Neural cell (in vitro differentiated cells): Measurements from ENCODE around the gene SNTB2. TPM values are rescaled to one million over a fixed set of nuclear protein-coding genes. Genes with fewer than 3 reads are reported as not detected.

Experiments
- H2AFZ ChIP-seq: fragments of 200-600, 300-800 bp; sonication (generic), shearing (Covaris generic); 2 replicates; pipeline ENCODE4 v1.6.0; 2014; ENCODE audit warnings: low read depth, mild to moderate bottlenecking, antibody characterized with exemption, low read length, moderate library complexity
- H3F3A ChIP-seq: fragments of 200-600 bp; shearing (Covaris generic); 2 replicates; pipeline ENCODE4 v1.6.1; 2016; ENCODE audit warnings: mild to moderate bottlenecking, moderate library complexity, mixed read lengths, antibody characterized with exemption, low read length; ENCODE audit not compliant: insufficient read depth, poor library complexity, severe bottlenecking
- H3K27ac ChIP-seq: fragments of 200-600, 300-800 bp; sonication (generic), shearing (Covaris generic); 2 replicates; pipeline ENCODE4 v1.5.1; 2014; ENCODE audit warnings: mild to moderate bottlenecking, low read length, moderate library complexity
- H3K27me3 ChIP-seq: fragments of 300-800, 200-600 bp; sonication (generic), shearing (Covaris generic); 2 replicates; pipeline ENCODE4 v1.6.0; 2014; ENCODE audit warnings: mild to moderate bottlenecking, low read depth, low read length, moderate library complexity; ENCODE audit not compliant: insufficient read depth
- H3K36me3 ChIP-seq: fragments of 300-800, 200-600 bp; sonication (generic), shearing (Covaris generic); 2 replicates; pipeline ENCODE4 v1.5.1; 2014; ENCODE audit warnings: mild to moderate bottlenecking, antibody characterized with exemption, low read length, moderate library complexity; ENCODE audit not compliant: insufficient read depth
- H3K4me2 ChIP-seq: fragments of 300-800, 200-600 bp; sonication (generic), shearing (Covaris generic); 2 replicates; pipeline ENCODE4 v1.6.0; 2014; ENCODE audit warnings: mild to moderate bottlenecking, low read length
- H3K4me3 ChIP-seq: fragments of 300-800, 200-600 bp; sonication (generic), shearing (Covaris generic); 2 replicates; pipeline ENCODE4 v1.5.1; 2014; ENCODE audit warnings: mild to moderate bottlenecking, low read length, moderate library complexity
- H3K79me2 ChIP-seq: fragments of 200-600 bp; shearing (Covaris generic); replicated peaks from 2 replicates; pipeline ENCODE4 v1.6.0; 2014; ENCODE audit warnings: mild to moderate bottlenecking, low read length, moderate library complexity; ENCODE audit not compliant: insufficient read depth
- H3K9ac ChIP-seq: fragments of 300-800, 200-600 bp; sonication (generic), shearing (Covaris generic); 2 replicates; pipeline ENCODE4 v1.6.1; 2016; ENCODE audit warnings: mild to moderate bottlenecking, low read length, mixed read lengths
- H3K9me2 ChIP-seq: fragments of 200-600 bp; shearing (Covaris generic); 2 replicates; pipeline ENCODE4 v1.6.1; 2016; ENCODE audit warnings: mild to moderate bottlenecking, low read length, mixed read lengths; ENCODE audit not compliant: insufficient read depth
- H3K9me3 ChIP-seq: fragments of 200-600, 300-800 bp; sonication (generic), shearing (Covaris generic); 2 replicates; pipeline ENCODE4 v1.6.1; 2016; ENCODE audit warnings: mild to moderate bottlenecking, mixed run types, low read length, moderate library complexity, mixed read lengths
- H4K20me1 ChIP-seq: fragments of 200-600 bp; shearing (Covaris generic); 2 replicates; pipeline ENCODE4 v1.6.1; 2016; ENCODE audit warnings: mild to moderate bottlenecking, mixed run types; ENCODE audit not compliant: insufficient read depth
- CTCF ChIP-seq: fragments of 450-650 bp; IDR thresholded peaks from 2 replicates; pipeline ENCODE4 v1.5.1; 2014; ENCODE audit warnings: antibody characterized with exemption, mild to moderate bottlenecking, moderate library complexity; ENCODE audit not compliant: poor library complexity, severe bottlenecking
- EP300 ChIP-seq: fragments of 450-650 bp; conservative IDR thresholded peaks from 2 replicates; pipeline ENCODE4 v1.6.1; 2014; ENCODE audit warnings: antibody characterized with exemption, mild to moderate bottlenecking, moderate library complexity; ENCODE audit not compliant: poor library complexity, severe bottlenecking
- EZH2 ChIP-seq: fragments of 200-600, 300-800 bp; shearing (Covaris generic), sonication (generic); IDR thresholded peaks from 2 replicates; pipeline ENCODE4 v1.6.1; 2014; ENCODE audit warnings: antibody characterized with exemption, low read length, borderline replicate concordance, mild to moderate bottlenecking; ENCODE audit not compliant: insufficient read depth, poor library complexity, severe bottlenecking
- MXI1 ChIP-seq: fragments of 450-650 bp; conservative IDR thresholded peaks from 2 replicates; pipeline ENCODE4 v1.6.1; 2014; ENCODE audit warnings: antibody characterized with exemption, mild to moderate bottlenecking; ENCODE audit not compliant: poor library complexity, severe bottlenecking
- POLR2AphosphoS5 ChIP-seq: IDR thresholded peaks from 2 replicates; pipeline ENCODE4 v1.6.1; 2012
- RAD21 ChIP-seq: fragments of 450-650 bp; conservative IDR thresholded peaks from 2 replicates; pipeline ENCODE4 v1.6.1; 2014; ENCODE audit warnings: antibody characterized with exemption, mild to moderate bottlenecking, moderate library complexity
- REST ChIP-seq: IDR thresholded peaks from 2 replicates; pipeline ENCODE4 v1.6.1; 2012; ENCODE audit warnings: borderline replicate concordance
- SMC3 ChIP-seq: fragments of 450-650 bp; conservative IDR thresholded peaks from 2 replicates; pipeline ENCODE4 v1.6.1; 2014; ENCODE audit warnings: antibody characterized with exemption, mild to moderate bottlenecking, moderate library complexity; ENCODE audit not compliant: poor library complexity
- TAF1 ChIP-seq: IDR thresholded peaks from 2 replicates; pipeline ENCODE4 v1.6.1; 2012; ENCODE audit warnings: low read depth
- polyA plus RNA-seq: library from polyadenylated mRNA; depleted of rRNA; stranded (reverse); fragments of >200 nt; gene quantifications from 2 replicates; pipeline ENCODE4 v1.2.3, GENCODE V29; 2014

The SNTB2 gene
- polyA plus RNA-seq, 1 donor from 2014 or later: 7.0 TPM

- TF ChIP-seq EP300 (no peak), EZH2 (no peak), MXI1 (no peak), REST (no peak), TAF1 (no peak), RAD21 (no peak), POLR2AphosphoS5 (no peak), CTCF (no peak), SMC3 (no peak)
- Histone ChIP-seq H3K27me3 (no peaks in the 10 kb centered on the region), H3K27ac (no peak overlapping the region), H4K20me1 (no peaks in the 10 kb centered on the region), H3F3A (no peaks in the 10 kb centered on the region), H2AFZ (no peak overlapping the region), H3K36me3 (no peaks in the 10 kb centered on the region), H3K9me3 (no peaks in the 10 kb centered on the region), H3K9ac (no peak overlapping the region), H3K9me2 (no peaks in the 10 kb centered on the region), H3K4me3 (no peak overlapping the region), H3K79me2 (no peaks in the 10 kb centered on the region), H3K4me2 (no peak overlapping the region)
Observed at GRCh38 chr16:69276148-69277115, 89.5 kb downstream of the SNTB2 start.

- Histone ChIP-seq H3K79me2 (no peaks in the 10 kb centered on the region), H3K27ac (no peak overlapping the region), H2AFZ (no peak overlapping the region), H3K4me3 (no peak overlapping the region), H3K9me2 (no peaks in the 10 kb centered on the region), H3K36me3 (no peaks in the 10 kb centered on the region), H3K4me2 (no peak overlapping the region), H3K27me3 (no peaks in the 10 kb centered on the region), H3K9me3 (no peaks in the 10 kb centered on the region), H3K9ac (no peak overlapping the region), H4K20me1 (no peaks in the 10 kb centered on the region), H3F3A (no peaks in the 10 kb centered on the region)
- TF ChIP-seq REST (no peak), CTCF (no peak), EZH2 (no peak), POLR2AphosphoS5 (no peak), EP300 (no peak), MXI1 (no peak), SMC3 (no peak), TAF1 (no peak), RAD21 (no peak)
Observed at GRCh38 chr16:69277413-69277812, 90.4 kb downstream of the SNTB2 start.
